ENCODE data around the gene CAMP.

CAMP gene

DNA sequence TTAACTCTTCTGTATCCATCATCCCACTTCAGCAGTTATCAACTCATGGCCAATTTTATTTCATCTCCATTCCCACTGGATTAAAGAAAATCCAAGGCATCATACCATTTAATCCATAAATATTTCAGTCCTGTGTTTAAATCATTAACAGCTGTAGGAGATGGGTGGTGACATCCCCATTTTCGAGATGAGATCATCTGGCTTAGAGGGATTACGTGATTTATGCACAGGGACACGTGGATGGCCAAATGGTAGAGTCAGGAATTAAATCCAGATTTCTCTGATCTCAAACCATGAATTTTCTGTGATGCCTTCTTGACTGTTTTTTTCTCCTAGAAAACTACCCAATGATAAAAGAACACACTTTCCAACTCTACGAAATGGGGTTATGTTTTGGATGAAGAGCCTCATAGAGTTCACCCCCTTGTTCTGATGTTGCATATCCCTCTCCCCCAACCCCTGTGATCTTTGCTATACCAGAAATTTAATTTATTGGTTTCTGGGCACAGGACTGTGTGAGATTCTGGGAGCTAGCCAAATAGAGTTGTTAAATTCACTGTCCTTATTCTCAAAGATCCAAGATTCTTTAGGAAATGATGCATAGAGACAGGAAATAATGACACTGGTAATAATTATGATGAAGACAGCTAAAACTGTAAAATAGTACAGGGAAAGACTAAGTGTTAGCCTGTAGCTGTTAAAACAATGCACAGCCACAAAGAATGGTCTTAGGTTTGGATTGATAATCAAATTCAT, 25.0 kb downstream of the CAMP start:
- Histone ChIP-seq H3K36me3 (ENCODE audit: insufficient read depth, low read length) (no peaks in the 10 kb centered on the region), H3K9me2 (replicated peaks; ENCODE audit: low read depth, low read length) (no peaks in the 10 kb centered on the region), H3F3A (ENCODE audit: low read depth) (no peaks in the 10 kb centered on the region), H3K4me2 (ENCODE audit: low read depth, low read length, poor library complexity, severe bottlenecking) (peak overlapping the region; percentile 8), H4K20me1 (ENCODE audit: insufficient read depth, low read length, poor library complexity, severe bottlenecking) (peaks cover 4% of the 10 kb centered on the region), H2AFZ (ENCODE audit: low read length) (no peak overlapping the region), H3K9me3 (ENCODE audit: insufficient read depth, low read depth, low read length) (no peaks in the 10 kb centered on the region), H3K4me3 (ENCODE audit: low read length, poor library complexity, severe bottlenecking) (no peak overlapping the region), H3K79me2 (ENCODE audit: insufficient read depth, low read length) (no peaks in the 10 kb centered on the region), H3K27me3 (ENCODE audit: insufficient read depth, low read length, poor library complexity, severe bottlenecking) (no peaks in the 10 kb centered on the region), H3K4me1 (ENCODE audit: insufficient read depth, low read length, poor library complexity, severe bottlenecking) (peaks cover 19% of the 10 kb centered on the region), H3K9ac (ENCODE audit: low read depth, low read length, poor library complexity, severe bottlenecking) (no peak overlapping the region)
- TF ChIP-seq, protein P1, sequence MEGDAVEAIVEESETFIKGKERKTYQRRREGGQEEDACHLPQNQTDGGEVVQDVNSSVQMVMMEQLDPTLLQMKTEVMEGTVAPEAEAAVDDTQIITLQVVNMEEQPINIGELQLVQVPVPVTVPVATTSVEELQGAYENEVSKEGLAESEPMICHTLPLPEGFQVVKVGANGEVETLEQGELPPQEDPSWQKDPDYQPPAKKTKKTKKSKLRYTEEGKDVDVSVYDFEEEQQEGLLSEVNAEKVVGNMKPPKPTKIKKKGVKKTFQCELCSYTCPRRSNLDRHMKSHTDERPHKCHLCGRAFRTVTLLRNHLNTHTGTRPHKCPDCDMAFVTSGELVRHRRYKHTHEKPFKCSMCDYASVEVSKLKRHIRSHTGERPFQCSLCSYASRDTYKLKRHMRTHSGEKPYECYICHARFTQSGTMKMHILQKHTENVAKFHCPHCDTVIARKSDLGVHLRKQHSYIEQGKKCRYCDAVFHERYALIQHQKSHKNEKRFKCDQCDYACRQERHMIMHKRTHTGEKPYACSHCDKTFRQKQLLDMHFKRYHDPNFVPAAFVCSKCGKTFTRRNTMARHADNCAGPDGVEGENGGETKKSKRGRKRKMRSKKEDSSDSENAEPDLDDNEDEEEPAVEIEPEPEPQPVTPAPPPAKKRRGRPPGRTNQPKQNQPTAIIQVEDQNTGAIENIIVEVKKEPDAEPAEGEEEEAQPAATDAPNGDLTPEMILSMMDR (conservative IDR thresholded peaks at IDR 0.05; ENCODE audit: low read length): no peak
- no peak for TF ChIP-seq EZH2phosphoT487 (IDR thresholded peaks at IDR 0.05; ENCODE audit: borderline replicate concordance)

DNA sequence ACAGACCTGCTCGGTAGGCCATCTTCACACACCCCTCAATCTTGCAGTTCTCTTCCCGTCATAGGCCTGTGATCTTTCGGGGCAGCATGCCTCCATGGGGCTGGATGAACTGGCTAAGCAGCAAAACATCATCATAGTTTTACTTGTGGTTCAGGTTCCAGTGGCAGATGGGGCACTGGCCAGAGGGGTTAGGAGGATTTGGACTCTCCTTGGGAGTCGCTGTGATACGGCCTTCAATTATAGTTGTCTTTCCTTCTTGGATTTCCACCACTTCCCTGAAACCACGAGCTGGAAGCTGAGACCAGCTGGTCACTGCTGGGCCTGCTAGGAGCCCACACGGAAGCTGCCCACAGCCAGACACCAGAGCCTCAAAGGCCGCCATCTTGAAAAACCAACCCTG, 33.3 kb downstream of the CAMP start:
- Histone ChIP-seq H3K79me2 (ENCODE audit: insufficient read depth, low read length) (no peaks in the 10 kb centered on the region), H4K20me1 (ENCODE audit: insufficient read depth, low read length, poor library complexity, severe bottlenecking) (no peaks in the 10 kb centered on the region), H3K4me3 (ENCODE audit: low read length, poor library complexity, severe bottlenecking) (no peak overlapping the region), H2AFZ (ENCODE audit: low read length) (no peak overlapping the region), H3K9me3 (ENCODE audit: insufficient read depth, low read depth, low read length) (no peaks in the 10 kb centered on the region), H3F3A (ENCODE audit: low read depth) (no peaks in the 10 kb centered on the region), H3K9ac (ENCODE audit: low read depth, low read length, poor library complexity, severe bottlenecking) (no peak overlapping the region), H3K4me1 (ENCODE audit: insufficient read depth, low read length, poor library complexity, severe bottlenecking) (no peaks in the 10 kb centered on the region), H3K4me2 (ENCODE audit: low read depth, low read length, poor library complexity, severe bottlenecking) (no peak overlapping the region), H3K9me2 (replicated peaks; ENCODE audit: low read depth, low read length) (no peaks in the 10 kb centered on the region), H3K36me3 (ENCODE audit: insufficient read depth, low read length) (peaks cover 19% of the 10 kb centered on the region; the same call in 1 of the 2 replicates), H3K27me3 (ENCODE audit: insufficient read depth, low read length, poor library complexity, severe bottlenecking) (no peaks in the 10 kb centered on the region)
- TF ChIP-seq EZH2phosphoT487 (IDR thresholded peaks at IDR 0.05; ENCODE audit: borderline replicate concordance): no peak
- TF ChIP-seq, protein P1 (conservative IDR thresholded peaks at IDR 0.05; ENCODE audit: low read length): no peak

DNA sequence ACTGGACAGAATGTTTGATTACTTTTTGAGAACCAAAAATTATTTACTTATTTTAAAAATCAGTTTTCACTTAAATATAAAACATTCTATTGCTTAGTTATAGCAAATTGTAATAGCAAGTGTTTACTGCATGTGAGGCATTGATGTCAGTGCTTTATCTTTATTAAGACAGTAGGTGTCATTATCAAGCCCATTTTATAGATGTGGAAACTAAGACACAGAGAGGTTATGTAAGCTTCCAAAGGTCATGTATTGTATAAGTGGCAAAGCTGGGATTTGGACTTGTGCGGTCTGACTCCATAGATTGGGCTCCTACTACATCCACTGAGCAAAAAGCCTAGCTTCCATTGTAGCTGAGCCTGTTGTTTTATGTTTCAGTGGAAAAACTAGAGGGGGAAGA, 35.2 kb downstream of the CAMP start:
- Histone ChIP-seq H3K79me2 (ENCODE audit: insufficient read depth, low read length) (no peaks in the 10 kb centered on the region), H3K4me2 (ENCODE audit: low read depth, low read length, poor library complexity, severe bottlenecking) (no peak overlapping the region), H3K36me3 (ENCODE audit: insufficient read depth, low read length) (peaks cover 34% of the 10 kb centered on the region; the same call in 1 of the 2 replicates), H2AFZ (ENCODE audit: low read length) (no peak overlapping the region), H3K9me3 (ENCODE audit: insufficient read depth, low read depth, low read length) (no peaks in the 10 kb centered on the region), H4K20me1 (ENCODE audit: insufficient read depth, low read length, poor library complexity, severe bottlenecking) (no peaks in the 10 kb centered on the region), H3K9me2 (replicated peaks; ENCODE audit: low read depth, low read length) (no peaks in the 10 kb centered on the region), H3K27me3 (ENCODE audit: insufficient read depth, low read length, poor library complexity, severe bottlenecking) (no peaks in the 10 kb centered on the region), H3F3A (ENCODE audit: low read depth) (no peaks in the 10 kb centered on the region), H3K9ac (ENCODE audit: low read depth, low read length, poor library complexity, severe bottlenecking) (no peak overlapping the region), H3K4me3 (ENCODE audit: low read length, poor library complexity, severe bottlenecking) (no peak overlapping the region), H3K4me1 (ENCODE audit: insufficient read depth, low read length, poor library complexity, severe bottlenecking) (no peaks in the 10 kb centered on the region)
- TF ChIP-seq, protein P1 (conservative IDR thresholded peaks at IDR 0.05; ENCODE audit: low read length): no peak
- TF ChIP-seq EZH2phosphoT487 (IDR thresholded peaks at IDR 0.05; ENCODE audit: borderline replicate concordance): no peak
